HUDEP-2 (cell line): ENCODE measurements around the gene PLA2G4B.
A peak's percentile ranks its signal among the peaks of the same experiment; 100 is the strongest.

Experiments
- DNase-seq, 76 experiments: peaks; one replicate each; lab custom pipeline; 2025; ENCODE audit not compliant: unreplicated experiment in 76 of 76; lab: John Stamatoyannopoulos, UW

The PLA2G4B gene

DNA sequence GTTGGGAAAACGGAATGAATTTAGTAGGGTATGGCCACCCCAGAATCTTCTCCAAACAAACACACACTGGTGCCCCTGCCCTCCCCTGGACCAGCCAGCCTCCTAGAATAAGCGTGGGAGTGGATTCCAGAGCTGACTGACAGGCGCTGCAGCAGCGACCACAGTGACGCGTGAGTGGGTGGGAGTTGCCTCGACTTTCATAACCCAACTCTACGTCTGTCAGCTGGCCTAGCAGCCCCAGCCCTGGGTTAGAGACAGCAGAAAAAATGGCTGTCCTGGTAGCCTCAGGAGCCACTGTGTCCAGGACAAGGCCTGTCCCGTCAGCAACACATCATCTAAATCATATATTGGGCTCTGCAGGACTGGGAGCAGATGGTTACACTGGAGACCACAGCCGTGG, 10.0 kb downstream of the PLA2G4B start:
- no peak for DNase-seq

DNA sequence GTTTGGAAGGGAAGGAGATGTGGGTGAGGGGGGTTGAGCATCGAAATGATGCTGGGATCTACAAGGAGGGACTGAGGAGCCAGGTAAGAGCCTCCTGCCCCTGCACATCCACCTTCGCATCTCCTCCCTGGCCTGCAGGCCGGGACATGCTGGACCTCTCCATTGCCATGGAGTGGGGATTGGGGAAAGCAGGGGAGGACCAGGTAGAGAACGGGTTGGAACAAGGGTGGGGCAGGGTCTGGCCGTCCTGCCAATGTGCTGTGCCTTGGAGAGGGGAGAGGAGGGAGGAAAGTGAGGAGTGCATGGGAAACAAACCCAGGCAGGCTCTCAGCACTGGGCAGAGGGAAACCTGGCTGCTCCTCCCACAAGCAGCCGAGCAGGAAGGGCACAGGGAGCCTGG, 10.6 kb downstream of the PLA2G4B start:
- DNase-seq, result no peak

DNA sequence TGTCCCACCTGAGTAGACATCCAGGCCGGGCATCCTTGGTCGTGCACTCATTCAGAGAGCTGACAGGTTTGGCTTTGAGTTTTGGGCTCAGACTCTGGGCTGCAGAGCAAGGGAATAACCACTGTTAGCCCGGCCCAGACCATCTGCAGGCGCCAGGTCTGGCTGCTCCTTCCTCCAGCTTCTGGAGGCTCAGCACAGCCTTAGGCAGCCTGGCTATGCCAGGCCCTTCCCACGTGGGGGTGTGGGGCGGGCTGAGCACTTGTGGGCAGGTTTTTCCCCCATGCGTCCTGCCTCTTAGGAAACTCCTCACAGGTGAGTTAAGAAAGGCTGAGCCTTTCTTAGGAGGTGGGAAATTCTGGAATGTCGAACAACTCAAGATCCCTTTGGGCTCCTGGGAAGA, 11.2 kb downstream of the PLA2G4B start:
- DNase-seq, result no peak

DNA sequence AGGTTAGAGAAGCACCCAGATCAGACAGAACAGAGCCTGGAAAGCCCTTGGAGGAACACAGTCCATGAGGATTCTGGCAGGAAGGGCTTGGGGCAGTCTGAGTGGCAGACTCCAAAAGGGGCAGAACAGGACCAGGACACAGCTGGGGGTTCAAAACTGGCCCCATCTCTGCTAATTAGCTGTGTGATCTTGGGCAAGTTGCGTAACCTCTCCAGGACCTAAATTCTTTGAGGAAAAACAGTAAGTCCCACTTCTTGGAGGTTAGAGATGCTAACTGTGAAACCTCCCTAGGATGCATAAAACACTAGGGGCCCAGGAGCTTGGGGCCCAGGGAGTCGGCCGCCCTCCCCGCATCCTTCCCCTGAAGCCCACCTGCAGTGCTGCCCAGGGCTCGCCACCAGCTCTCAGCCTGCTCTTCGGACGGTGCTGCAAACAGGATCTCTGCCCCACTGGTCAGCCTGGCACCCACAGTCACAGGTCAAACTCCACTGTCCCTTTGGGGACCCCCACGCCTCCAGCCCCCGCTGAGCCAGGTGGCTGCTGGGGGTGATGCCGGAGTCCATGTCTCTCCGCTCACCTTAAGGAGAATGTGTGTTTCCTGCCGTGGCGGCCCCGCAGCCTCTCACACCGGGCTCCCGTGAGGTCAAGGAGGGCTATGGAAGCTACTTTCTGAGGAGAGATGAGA, 12.0 kb downstream of the PLA2G4B start:
- no peak for DNase-seq

DNA sequence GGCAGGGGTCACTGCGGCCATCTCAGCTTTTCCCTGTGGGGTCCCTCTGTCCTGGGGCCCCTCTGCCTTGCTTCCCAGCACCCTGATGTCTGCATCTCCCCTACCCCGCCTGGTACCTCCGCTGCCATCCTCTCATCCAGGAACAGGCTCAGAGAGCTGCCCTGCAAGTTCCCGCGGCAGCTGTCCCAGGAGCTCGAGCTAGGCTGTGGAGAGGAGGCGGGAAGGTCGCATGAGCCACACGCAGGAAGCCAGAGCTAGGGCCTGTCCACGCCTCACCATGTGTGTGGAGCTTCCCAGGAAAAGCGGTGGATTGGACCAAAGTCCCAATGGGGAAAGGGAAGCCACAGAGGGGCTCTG, 12.5 kb downstream of the PLA2G4B start:
- no peak for DNase-seq

DNA sequence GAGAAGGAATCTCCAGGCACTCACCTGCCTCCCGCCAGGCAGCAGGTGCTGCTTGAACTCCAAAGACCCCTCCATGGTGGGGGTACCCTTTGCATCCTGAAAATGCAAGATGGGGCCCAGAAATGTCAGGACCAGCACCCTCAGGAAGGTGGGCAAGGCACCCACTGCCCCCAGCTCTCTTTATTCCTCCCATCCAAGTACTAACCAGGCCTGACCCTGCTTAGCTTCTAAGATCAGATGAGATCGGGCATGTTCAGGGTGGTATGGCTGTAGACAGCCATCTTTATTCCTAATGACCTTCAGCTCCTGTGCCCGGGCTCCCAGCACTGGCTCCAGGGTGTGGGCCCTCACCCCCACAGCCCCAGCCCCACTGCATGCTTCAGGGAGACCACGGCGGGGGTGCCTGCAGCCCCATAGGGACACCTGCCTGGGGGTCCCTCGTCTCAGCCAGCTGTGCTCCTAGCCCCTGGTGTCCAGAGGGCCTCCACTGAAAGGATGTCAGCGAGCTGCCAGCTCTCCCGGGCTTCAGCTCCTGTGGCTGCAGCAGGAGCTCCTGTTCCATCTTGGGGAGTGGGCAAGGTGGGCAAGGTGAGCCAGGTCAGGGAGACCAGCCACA, 13.2 kb downstream of the PLA2G4B start:
- DNase-seq, result no peak

DNA sequence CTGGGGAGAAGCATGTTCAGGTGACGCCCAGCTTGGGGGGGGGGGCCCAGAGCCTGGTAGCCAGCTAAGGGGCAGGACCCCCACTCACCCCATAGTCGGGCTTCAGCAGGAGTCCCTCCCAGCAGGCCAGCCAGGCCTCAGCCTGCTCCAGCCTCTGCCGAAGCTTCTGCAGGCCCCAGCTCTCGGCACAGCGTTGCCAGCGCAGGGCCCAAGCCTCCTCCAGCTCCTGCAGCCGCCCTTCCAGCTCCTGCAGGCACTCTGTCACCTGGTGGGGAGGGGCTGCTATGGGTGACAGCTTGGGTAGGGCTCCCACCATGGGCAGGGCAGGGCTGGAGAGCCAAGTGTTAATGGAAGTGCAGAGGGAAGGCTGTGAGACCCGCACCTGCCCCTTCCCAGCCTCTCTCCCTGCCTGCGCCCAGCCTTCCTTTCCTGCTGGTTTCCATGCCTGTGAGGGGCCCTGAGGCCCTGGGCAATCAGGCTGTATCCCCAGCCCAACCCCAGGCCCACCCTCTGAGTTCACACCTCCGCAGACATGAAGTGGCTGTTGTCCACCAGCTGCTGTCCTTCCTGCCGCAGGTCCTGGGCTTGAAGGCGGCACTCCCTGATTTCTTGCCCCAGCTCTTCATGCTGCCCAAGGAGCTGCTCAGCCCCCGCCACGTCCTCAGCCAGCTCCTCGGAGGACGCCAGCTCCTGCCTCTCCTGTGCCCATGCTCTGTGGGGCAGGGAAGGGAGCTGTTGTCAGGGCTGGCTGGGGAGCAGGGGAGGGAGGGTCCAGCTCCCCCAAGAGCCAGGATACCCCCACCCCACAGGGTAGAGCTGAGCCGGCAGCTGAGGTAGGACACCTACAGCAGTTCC, 14.3 kb downstream of the PLA2G4B start:
- DNase-seq, result no peak

DNA sequence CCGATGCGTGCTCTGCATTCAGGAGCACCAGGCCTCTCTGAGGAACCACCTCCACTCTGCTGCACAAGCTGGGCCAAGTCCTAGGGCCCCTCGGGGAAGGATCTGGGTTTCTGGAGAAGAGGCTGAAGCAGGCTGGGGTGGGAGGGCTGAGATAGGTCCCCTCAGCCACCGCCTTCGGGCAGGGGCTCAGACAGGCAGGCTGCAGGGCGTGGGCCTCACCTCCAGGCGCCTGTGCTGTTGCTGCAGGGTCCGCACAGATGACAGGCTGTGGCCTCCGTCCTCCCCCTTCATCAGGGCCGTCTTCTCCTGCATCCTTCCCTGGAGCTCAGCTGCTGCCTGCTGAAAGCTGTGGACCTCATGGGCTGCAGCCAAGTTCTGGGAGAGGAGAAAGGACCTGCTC, 15.2 kb downstream of the PLA2G4B start:
- no peak for DNase-seq

DNA sequence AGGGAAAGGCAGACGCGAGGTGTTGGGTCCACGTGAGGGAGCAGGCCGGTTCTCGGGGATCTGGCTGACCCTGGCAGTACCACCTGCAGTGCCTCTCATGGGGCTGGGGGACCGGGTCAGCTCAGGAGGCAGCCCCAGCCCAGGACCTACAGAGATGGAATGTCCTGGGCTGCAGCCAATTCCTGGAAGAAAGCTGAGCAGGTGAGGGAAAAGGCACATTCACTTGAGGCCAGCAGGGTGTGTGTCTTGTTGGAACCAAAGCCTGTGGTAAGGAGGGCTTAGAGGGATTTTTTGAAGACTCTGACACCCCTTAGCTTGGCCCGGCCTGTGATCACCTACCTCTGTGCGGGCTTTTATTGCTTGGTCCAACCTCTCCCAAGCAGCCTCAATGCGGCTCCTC, 15.8 kb downstream of the PLA2G4B start:
- DNase-seq, result no peak

DNA sequence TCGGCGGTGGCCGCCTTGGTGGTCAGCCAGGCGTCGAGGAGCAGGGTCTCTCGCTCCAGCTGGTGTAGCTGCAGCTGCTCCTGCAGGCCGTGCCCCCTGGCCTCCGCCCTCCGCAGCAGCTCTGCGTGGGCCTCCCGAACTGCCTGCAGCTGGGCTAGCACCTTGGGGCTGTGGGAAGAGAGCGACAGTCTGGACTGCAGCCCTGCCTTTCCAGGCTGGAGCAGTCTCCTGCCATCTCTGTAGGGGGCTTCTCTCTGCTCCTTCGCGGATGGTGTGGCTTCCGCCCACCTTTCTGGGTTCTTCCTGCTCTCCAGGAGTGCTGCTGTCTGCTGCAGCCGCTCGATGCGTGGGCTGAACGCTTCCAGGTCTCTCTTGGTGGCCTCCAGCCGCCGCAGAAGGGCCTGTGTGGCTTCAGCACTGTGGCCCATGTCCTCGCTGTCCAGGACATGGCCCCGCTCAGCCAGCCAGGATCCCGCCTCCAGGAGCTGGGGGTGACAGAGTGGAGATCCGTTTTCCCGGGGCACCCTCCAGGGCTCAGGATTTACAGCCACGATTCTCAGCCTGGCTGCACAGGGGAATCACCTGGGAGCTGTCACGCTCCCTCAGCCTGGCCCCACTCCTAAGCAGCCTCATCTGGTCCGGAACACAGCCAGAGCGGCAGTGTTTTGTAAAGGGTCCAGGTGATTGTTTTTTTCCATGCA, 16.8 kb downstream of the PLA2G4B start:
- no peak for DNase-seq

DNA sequence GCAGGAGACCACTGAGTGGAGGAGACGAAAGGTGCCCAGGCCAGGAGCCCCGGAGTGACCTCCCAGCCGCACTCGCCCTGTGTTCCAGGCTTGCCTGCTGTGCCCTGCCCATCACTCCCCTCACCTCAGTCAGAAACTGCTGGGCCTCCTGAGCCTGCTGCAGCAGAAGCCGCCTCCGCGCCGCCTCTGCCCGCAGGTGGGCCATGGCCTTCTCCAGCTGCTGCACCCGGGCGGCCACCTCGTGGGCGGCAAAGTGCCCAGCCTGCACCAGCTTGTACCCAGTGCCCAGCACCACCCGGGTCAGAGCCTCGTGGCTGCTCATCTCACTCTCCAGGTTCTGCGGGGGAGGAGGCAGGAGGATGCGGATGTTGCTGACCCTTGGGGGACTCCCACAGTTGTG, 17.6 kb downstream of the PLA2G4B start:
- no peak for DNase-seq

DNA sequence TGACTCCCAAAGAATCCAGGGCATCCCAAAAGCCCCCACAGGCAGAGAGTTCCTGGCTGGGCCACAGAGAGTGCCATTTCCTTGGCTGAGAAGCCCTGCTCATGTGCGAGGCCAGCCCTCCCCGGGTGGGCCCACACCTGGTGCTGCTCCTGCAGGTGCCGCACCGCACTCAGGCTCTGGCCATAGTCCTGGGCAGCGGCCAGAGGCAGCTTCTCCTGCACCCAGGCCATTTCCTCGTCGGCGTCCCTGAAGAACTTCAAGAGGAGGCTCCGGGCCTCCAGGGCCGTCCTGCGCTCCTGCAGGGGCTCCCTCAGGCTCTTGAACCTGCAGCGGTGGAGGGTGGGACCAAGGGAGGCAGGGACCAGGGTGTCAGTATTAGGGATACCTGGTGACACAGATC, 18.1 kb downstream of the PLA2G4B start:
- DNase-seq, result no peak

DNA sequence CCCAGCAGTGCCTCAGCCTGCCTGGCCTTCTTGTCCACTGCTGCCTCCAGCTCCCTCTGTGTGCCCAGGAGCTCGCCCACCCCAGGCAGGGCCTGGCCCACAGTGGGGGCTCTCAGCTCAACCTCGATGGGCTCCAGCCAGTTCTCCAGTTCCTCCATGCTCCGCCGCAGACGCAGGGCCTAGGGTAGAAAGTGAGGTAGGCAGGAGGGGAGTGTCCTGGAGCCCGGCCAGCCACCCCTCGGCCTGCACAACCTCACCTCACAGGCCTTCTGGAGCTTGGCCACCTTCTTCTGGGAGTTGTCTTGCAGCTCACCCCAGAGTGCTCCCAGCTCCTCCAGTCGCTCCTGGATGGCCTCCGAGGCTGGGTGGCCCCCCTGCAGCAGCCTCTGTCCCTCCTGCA, 18.7 kb downstream of the PLA2G4B start:
- no peak for DNase-seq

DNA sequence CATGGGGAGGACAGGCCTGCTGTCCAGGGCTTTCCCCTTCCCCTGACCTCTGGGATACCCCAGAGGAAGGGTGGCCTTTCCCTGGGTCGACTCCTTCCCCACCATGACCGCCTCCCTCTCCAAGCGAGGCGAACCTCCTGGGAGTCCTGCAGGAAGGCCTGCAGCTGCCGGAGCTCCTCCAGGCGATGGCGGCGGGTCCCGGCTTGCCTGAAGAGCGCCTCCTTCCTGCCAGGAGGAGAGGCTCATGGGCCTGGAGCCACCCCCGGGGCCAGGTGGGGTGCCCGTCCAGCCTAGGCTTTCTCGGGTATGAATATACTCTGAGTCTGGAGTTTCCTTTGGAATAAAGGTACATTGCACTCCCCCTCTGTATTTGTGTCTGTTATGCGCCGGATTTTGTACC, 20.1 kb downstream of the PLA2G4B start:
- no peak for DNase-seq

DNA sequence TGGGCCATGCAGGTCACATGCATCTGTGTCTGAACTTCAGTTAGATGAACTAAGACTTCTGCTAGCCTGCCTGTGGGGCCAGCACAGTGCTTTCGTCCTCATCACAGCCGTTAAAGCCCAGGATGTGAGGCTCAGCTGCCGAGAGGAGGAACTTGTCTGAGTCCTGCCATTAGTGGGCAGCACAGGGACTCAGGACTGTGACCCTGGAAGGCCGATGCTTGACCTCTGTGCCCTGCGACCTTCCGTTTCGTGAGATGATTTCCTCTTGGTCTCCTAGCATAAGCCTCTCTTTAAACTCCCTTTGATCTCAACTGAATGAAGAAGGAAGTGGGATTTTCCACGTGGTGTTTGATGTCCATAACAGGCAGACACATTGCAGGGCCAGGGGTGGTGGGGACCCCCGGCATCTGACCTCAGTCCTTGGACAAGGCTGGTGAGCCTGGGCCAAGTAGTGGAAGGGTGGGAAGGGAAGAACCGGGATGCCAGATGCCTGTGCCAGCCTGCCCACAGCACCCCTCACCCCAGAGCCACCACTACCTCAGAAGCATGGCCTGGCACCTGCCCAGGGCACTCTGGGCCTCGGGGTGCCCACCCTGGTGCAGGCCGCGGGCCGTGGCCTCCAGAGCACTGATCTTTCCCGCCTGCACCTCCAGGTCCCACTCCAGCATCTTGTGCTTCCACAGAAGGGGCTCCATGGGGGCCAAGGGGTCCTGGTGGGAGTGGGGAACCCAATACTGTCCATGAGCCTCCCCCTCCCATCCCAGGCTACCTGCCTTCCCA, 21.6 kb downstream of the PLA2G4B start:
- DNase-seq, result peak in 1 of 76 experiments; percentile 5

DNA sequence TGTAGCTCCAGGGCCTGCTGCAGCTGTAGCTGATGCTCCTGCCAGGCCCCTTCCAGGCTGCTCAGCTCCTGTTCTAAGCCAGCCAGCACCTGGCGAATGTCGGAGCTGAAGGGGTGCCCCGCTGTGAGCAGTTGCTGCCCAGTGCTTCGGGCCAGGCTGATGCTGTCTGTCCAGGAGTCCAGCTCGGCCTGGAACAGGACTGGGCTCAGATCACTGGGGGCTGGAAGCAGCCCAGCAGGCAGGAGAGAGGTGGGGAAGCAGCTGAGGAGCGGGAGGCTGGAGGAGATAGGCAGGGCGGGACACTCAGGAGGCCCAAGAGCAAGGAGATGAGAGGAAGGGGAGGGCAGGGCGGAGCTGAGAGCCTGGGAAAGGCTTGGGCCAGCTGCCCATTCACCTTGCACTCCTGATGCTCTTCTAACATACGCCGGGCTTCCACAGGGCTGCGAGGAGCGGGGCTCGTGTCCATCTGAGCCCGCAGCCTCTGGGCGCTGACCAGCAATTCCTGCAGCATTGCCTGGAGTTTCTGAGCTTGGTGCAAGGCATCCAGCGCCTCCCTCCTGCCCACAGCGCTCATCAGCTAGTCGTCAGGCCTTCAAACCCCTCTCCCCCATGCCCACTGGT, 23.2 kb downstream of the PLA2G4B start:
- no peak for DNase-seq

DNA sequence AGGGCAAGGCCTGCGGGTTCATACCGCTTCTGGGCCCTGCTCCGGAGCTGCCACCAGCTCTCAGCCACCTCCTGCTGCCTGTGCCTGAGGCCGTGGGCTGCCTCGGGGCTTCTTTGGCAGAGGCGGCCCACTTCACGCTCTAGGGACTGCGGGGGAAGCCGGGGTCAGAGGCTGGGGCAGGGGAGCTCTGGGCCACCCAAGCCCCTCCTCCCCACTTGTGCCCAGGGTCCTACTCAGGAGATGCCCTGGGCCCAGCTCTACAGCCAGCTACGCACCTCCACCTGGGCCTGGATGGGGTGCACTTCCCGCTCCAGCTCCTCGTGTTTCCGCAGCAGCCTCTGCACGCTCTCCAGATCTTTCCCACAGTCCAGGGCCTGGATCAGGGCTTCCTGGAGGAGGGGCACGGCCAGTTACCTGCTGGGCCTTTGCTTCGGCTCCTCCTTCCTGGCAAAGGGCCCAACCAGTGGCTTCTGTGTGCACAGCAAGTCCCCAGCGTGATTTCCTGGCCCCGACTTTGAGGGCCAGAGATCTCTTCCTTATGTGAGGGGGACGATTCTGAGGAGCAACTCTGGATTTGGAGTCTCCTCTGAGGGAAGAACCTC, 24.0 kb downstream of the PLA2G4B start:
- DNase-seq, result no peak

DNA sequence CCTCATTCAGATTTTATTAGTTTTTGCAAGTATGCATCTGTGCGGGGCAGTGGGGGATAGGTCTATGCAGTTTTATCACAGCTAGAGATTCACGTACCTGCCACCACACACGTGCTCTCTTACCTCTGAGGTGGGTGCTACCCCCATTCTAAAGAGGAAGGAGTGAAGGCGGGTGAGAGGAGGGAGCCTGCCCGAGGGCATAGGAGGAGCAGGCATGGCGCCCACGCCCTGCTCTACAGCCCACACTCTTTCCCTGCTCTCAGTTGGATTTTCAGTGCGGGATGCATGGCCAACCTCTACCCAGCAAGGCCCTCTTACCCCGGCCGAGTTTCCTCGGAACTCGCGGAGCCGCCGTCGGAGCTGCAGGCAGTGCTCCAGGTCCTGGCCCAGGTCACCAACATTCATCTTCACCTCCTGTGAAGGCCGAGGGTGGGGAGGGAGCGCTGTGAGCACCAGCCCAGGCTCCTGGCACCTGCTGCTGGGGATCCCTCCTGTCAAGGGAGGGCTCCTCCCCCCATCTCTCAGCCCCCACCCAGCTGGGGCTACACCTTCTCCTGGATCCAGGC, 26.9 kb downstream of the PLA2G4B start:
- DNase-seq, result no peak

DNA sequence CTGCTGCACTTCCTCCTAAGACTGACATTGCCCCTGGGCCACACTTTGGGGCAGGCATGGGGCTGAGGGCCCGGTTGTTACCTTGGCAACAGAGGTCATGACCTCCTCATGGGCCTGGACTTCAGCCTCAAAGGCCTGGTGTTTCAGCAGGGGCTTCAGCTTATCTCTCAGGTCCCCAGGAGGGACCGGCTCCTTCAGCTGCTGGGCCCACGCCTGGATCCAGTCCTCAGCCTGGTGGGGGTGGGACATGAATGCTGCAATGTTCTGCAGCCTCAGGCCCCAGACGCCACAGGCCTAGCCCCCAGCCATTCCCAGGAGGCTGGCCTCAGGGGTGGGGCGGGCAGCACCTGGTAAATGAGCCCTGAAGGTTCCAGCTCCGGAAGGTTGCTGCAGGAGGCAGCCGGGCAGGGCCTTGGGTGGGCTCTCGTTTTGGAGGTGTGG, 27.6 kb downstream of the PLA2G4B start:
- DNase-seq, result no peak
